CD14-positive monocyte (primary cell): Measurements from ENCODE around the gene PDCL3. TPM values are rescaled to one million over a fixed set of nuclear protein-coding genes. Genes with fewer than 3 reads are reported as not detected.

Source experiments
- DNase-seq, 3 donors: peaks; one replicate each; pipeline ENCODE4 v3.0.0-alpha.2; 2011 to 2022
- H2AFZ ChIP-seq: 2 replicates; pipeline ENCODE4 v1.6.0; 2012; ENCODE audit warnings: mild to moderate bottlenecking, low read depth, low read length, inconsistent platforms; ENCODE audit not compliant: insufficient read depth, poor library complexity, severe bottlenecking
- H3K27ac ChIP-seq, 2 donors: 1 replicate in 1 of 2; 2 replicates in 1 of 2; pipeline ENCODE4 v1.5.1; 2012 to 2013; ENCODE audit warnings: low read length in 2 of 2, control low read depth in 1 of 2, inconsistent platforms in 1 of 2, low read depth in 1 of 2, mild to moderate bottlenecking in 1 of 2
- H3K27me3 ChIP-seq, 2 donors: one replicate each; pipeline versions ENCODE4 v1.6.0 to v1.6.1; 2011 to 2013; ENCODE audit warnings: low read length in 2 of 2; ENCODE audit not compliant: control insufficient read depth in 2 of 2, insufficient read depth in 2 of 2
- H3K36me3 ChIP-seq, 2 donors: replicated peaks in 1 of 2; 1 replicate in 1 of 2; 2 replicates in 1 of 2; pipeline versions ENCODE4 v1.5.1 to v1.6.1; 2012 to 2013; ENCODE audit warnings: low read length in 2 of 2, control low read depth in 1 of 2, inconsistent platforms in 1 of 2, mild to moderate bottlenecking in 1 of 2; ENCODE audit not compliant: insufficient read depth in 2 of 2, control insufficient read depth in 1 of 2
- H3K4me1 ChIP-seq, 2 donors: 1 replicate in 1 of 2; 2 replicates in 1 of 2; pipeline versions ENCODE4 v1.5.1 to v1.6.1; 2012 to 2013; ENCODE audit warnings: low read length in 2 of 2, control low read depth in 1 of 2, inconsistent platforms in 1 of 2, mild to moderate bottlenecking in 1 of 2, moderate library complexity in 1 of 2; ENCODE audit not compliant: insufficient read depth in 2 of 2, control insufficient read depth in 1 of 2
- H3K4me2 ChIP-seq: replicated peaks from 2 replicates; pipeline ENCODE3; 2012; ENCODE audit warnings: low read length, moderate library complexity, mild to moderate bottlenecking; ENCODE audit not compliant: poor library complexity, severe bottlenecking; ENCODE audit errors: extremely low read depth
- H3K4me3 ChIP-seq, 3 experiments: fragments of 200-600 bp in 1 of 3; sonication (generic) in 1 of 3; replicated peaks in 1 of 3; 1 replicate in 2 of 3; 2 replicates in 1 of 3; pipeline ENCODE4 v1.5.1; 2011 to 2013; ENCODE audit warnings: low read length in 3 of 3, mild to moderate bottlenecking in 3 of 3, control low read depth in 2 of 3, low read depth in 2 of 3, inconsistent platforms in 1 of 3, moderate library complexity in 1 of 3
- H3K79me2 ChIP-seq: 2 replicates; pipeline ENCODE4 v1.6.0; 2012; ENCODE audit warnings: mild to moderate bottlenecking, control low read depth, inconsistent platforms, low read length, moderate library complexity; ENCODE audit not compliant: insufficient read depth
- H3K9ac ChIP-seq: 2 replicates; pipeline ENCODE4 v1.6.0; 2017; ENCODE audit warnings: low read length, mild to moderate bottlenecking; ENCODE audit not compliant: insufficient read depth, poor library complexity, severe bottlenecking
- H3K9me3 ChIP-seq, 2 donors: replicated peaks in 1 of 2; 1 replicate in 1 of 2; 2 replicates in 1 of 2; pipeline versions ENCODE4 v1.5.1 to v1.6.1; 2012 to 2013; ENCODE audit warnings: low read length in 2 of 2, control low read depth in 1 of 2; ENCODE audit not compliant: control insufficient read depth in 1 of 2, insufficient read depth in 1 of 2
- H4K20me1 ChIP-seq: 2 replicates; pipeline ENCODE4 v1.6.0; 2012; ENCODE audit warnings: mild to moderate bottlenecking, low read length, control low read depth, moderate library complexity; ENCODE audit not compliant: insufficient read depth
- H3K27ac Mint-ChIP-seq, 7 donors: one replicate each; pipeline ENCODE4 v1.8.0; 2020; ENCODE audit warnings: mild to moderate bottlenecking in 7 of 7, mixed read lengths in 7 of 7, moderate library complexity in 6 of 7, inconsistent platforms in 2 of 7
- H3K27me3 Mint-ChIP-seq, 3 donors: one replicate each; pipeline ENCODE4 v1.8.0; 2021 to 2022; ENCODE audit warnings: low read depth in 3 of 3, mild to moderate bottlenecking in 3 of 3, mixed read lengths in 3 of 3, moderate library complexity in 3 of 3, inconsistent platforms in 1 of 3
- H3K36me3 Mint-ChIP-seq, 2 donors: one replicate each; pipeline ENCODE4 v1.8.0; 2020; ENCODE audit warnings: mixed read lengths in 2 of 2, inconsistent platforms in 1 of 2, mild to moderate bottlenecking in 1 of 2
- H3K4me1 Mint-ChIP-seq: one replicate; pipeline ENCODE4 v1.8.0; 2020; ENCODE audit warnings: mild to moderate bottlenecking, mixed read lengths
- H3K4me3 Mint-ChIP-seq, 2 donors: one replicate each; pipeline ENCODE4 v1.8.0; 2020; ENCODE audit warnings: mild to moderate bottlenecking in 2 of 2, mixed read lengths in 2 of 2, moderate library complexity in 1 of 2
- H3K9me3 Mint-ChIP-seq, 7 donors: one replicate each; pipeline ENCODE4 v1.8.0; 2020 to 2022; ENCODE audit warnings: mixed read lengths in 7 of 7, mild to moderate bottlenecking in 6 of 7, moderate library complexity in 6 of 7, inconsistent platforms in 2 of 7
- CTCF ChIP-seq: fragments of 200-600 bp; IDR thresholded peaks from one replicate; pipeline ENCODE4 v1.8.0; 2022; ENCODE audit warnings: antibody characterized with exemption, mild to moderate bottlenecking
- WGBS: methylation state at CpG from one replicate; pipeline ENCODE4 v1.1.5; 2013; ENCODE audit warnings: missing lambda C conversion rate; ENCODE audit not compliant: insufficient coverage; 5-methylcytosine and 5-hydroxymethylcytosine counted together
- intact Hi-C, 2 donors: fragments of 100-400 bp; cut with micrococcal nuclease; formaldehyde crosslinking; loops; one replicate each; pipeline versions ENCODE4 v1.15.0 to v1.15.1; 2023
- polyA plus RNA-seq, 3 donors: library from polyadenylated mRNA; depleted of rRNA in 1 of 3; unstranded in 2 of 3; stranded (reverse) in 1 of 3; fragments of 300-500 nt in 2 of 3; fragments of >200 nt in 1 of 3; fragmentation: Illumina TruSeq in 2 of 3; gene quantifications; 1 replicate in 2 of 3; 2 replicates in 1 of 3; pipeline ENCODE4 v1.2.3, GENCODE V29; 2012 to 2021

Gene PDCL3
- polyA plus RNA-seq, 3 donors: 15.9 to 28.4 (median 24.8) TPM

- Histone ChIP-seq H3K79me2 (no peaks in the 10 kb centered on the region), H3K4me1 (peaks cover 5 to 10% of the 10 kb centered on the region in 2 donors), H3K27me3 (no peaks in the 10 kb centered on the region), H3K9me3 (no peaks in the 10 kb centered on the region), H3K27ac (no peak overlapping the region), H3K4me2 (no peak overlapping the region), H3K9ac (no peak overlapping the region), H4K20me1 (no peaks in the 10 kb centered on the region), H2AFZ (no peak overlapping the region), H3K36me3 (no peaks in the 10 kb centered on the region), H3K4me3 (no peak overlapping the region)
- Mint-ChIP-seq H3K9me3 (peaks cover 0 to 4% (median 0%) of the 10 kb centered on the region in 7 donors), H3K27me3 (no peaks in the 10 kb centered on the region), H3K4me1 (peaks cover 17% of the 10 kb centered on the region), H3K27ac (peak overlapping the region in 3 of 7 donors; percentile 30 to 41 (median 38)), H3K4me3 (no peak overlapping the region), H3K36me3 (no peaks in the 10 kb centered on the region)
- TF ChIP-seq CTCF: no peak
- intact Hi-C loops: no loop called here
- DNase-seq: peak; percentile 6 to 38 (median 34)
- WGBS: 54% methylated on average over 2 of the region's 3 CpGs
These were observed 26.7 kb downstream of the PDCL3 start for GRCh38 chr2:100589527-100589926.

GRCh38 chr2:100592226-100592625 is 29.4 kb downstream of the PDCL3 start:
- peaks cover 20% of the 10 kb centered on the region for H3K4me1 Mint-ChIP-seq
- peaks cover 6 to 7% (median 6%) of the 10 kb centered on the region in 3 donors for H3K27me3 Mint-ChIP-seq
- Histone ChIP-seq H3K9ac (no peak overlapping the region), H3K79me2 (no peaks in the 10 kb centered on the region), H2AFZ (no peak overlapping the region), H3K4me2 (no peak overlapping the region), H3K9me3 (no peaks in the 10 kb centered on the region), H3K27ac (no peak overlapping the region), H3K4me3 (no peak overlapping the region), H3K4me1 (peaks cover 5 to 10% of the 10 kb centered on the region in 2 donors), H3K36me3 (no peaks in the 10 kb centered on the region), H3K27me3 (no peaks in the 10 kb centered on the region), H4K20me1 (no peaks in the 10 kb centered on the region)
- H3K4me3 Mint-ChIP-seq: no peak overlapping the region
- intact Hi-C loops: no loop called here
- no peak for TF ChIP-seq CTCF
- no peaks in the 10 kb centered on the region for H3K36me3 Mint-ChIP-seq
- DNase-seq: no peak
- H3K27ac Mint-ChIP-seq: peak overlapping the region in 1 of 7 donors; percentile 11
- H3K9me3 Mint-ChIP-seq: peaks cover 0 to 2% (median 0%) of the 10 kb centered on the region in 7 donors
- 0% methylated on average over 1 of the region's 1 CpG for WGBS
